HG03060 (cell line): Measurements from ENCODE around the gene RHEX.
"Not testable (repeated sequence)": the region's sequence is repeated elsewhere in the genome, so short reads cannot be mapped to it uniquely, and the experiment has no call there.

ENCODE experiments used
- ATAC-seq: cut with Tn5 transposase; IDR thresholded peaks from one replicate; pipeline ENCODE4 v1.9.1; 2021; ENCODE audit warnings: low read depth, moderate number of reproducible peaks; ENCODE audit not compliant: unreplicated experiment

The RHEX gene, protein sequence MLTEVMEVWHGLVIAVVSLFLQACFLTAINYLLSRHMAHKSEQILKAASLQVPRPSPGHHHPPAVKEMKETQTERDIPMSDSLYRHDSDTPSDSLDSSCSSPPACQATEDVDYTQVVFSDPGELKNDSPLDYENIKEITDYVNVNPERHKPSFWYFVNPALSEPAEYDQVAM

GRCh38 chr1:206052919-206053610 is at the start of gene RHEX:
TSS of gene RHEX (plus strand) at chr1:206053173. CDS start at chr1:206097829, 44,656 bp downstream.
- ATAC-seq: not testable (repeated sequence)

DNA sequence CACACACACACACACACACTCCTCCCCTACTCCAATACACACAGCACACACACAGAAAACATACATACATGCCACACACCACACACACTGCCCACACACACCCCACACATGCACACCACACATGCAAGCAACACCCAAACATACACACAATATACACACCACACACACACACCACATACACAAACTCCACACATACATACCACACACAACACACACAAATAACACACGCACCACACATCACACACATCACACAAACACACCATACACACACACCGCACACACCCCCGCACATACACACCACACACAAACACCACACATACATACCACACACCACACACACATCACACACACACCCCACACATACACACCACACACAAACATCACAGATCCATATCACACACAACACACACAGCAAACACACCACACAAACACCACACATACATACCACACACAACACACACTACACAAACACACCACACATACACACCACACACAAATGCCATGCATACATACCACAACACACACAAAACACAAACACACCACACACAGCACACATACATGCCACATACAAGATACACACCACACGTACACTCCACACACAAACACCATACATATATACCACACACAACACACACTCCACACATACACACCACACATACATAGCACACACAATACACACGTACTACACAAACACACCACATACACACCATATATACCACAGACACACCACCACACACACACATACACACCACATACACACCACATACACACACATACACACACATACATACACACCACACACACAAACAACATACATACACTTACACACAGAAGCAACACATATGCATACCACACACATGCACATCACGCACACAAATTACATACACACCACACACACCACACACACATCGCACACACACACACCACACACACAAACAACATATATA is 48.8 kb upstream of the RHEX start:
- ATAC-seq: no peak

DNA sequence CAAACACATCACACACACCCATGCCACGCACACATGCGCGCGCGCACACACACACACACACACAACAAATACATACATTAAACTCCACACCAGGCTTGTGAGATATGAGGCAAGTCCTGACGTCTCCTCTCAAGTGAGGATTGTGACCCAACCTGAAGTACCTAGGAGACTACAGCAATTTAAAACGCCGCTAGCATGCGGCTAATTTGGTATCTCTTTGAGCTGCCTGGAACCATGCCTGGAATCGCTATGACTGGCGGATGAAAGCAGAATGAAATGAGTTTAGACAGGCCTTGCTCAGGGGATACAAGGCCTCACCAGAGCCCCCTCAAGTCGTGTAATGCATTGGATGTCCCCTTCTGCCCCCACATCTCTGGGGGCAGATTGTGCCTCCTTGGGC is 48.1 kb upstream of the RHEX start:
- ATAC-seq: no peak

DNA sequence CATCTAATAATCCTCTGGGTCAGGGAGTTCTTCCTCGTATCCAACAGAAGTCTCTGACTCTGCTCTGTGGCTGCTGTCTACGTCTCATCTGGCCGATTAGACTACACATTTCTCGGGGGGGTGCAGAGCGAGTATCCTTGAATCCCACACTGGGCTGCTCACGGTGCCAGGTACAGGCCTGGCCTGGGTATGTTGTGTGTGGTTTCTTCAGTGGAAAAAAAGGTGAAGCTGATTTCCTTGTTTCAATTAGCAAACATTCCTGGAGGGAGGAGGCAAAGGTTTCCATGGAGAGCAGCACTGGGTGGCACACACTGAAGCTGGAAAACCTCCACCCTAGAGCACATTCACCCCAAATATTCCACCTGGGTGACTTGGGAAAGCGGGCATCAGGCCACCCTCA is 47.7 kb upstream of the RHEX start:
- ATAC-seq: no peak

DNA sequence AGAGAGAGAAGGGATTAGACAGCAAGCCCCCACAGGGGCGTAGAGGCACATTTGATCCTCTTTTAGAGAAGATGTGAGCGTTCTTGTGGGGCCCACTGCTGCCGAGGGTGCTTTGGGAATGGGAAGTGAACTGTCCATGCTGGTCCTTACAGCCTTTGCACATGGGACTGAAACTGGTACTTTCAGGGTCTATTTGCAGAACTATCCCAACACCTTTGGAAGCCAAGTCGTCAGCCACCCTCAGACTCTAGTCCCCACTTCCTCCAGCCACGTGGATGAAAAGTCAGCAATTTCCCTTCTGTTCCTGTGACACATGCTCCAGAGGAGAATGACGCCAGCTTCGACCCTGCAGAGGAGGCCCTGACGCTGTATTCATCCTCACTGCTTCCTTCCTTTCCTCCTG is 47.2 kb upstream of the RHEX start:
- no peak for ATAC-seq

DNA sequence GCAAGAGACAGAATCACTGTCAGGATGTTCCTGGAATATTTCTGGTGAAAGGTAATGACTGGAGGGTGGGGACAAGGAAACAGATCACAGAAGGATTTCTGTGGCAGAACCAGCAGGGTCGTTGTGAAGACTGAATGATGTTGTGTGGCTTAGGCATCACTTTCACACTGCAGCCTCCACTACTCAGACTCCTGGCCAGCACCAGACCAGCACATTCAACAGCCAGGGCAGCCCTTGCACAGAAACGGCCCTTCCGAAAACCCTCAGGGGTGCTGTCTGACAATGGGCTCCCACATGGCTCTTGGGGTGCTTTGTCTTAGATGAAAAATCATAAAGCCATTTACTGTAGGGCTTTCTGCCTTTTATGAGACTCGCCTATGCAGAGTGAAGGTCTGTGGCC is 46.0 kb upstream of the RHEX start:
- ATAC-seq: no peak

GRCh38 chr1:206010060-206010459 is 42.9 kb upstream of the RHEX start:
- no peak for ATAC-seq

- ATAC-seq: no peak
Measured at GRCh38 chr1:206011057-206011456, 41.9 kb upstream of the RHEX start.

- ATAC-seq: peak; percentile 86
Measured at GRCh38 chr1:206012086-206012859, 40.7 kb upstream of the RHEX start.

DNA sequence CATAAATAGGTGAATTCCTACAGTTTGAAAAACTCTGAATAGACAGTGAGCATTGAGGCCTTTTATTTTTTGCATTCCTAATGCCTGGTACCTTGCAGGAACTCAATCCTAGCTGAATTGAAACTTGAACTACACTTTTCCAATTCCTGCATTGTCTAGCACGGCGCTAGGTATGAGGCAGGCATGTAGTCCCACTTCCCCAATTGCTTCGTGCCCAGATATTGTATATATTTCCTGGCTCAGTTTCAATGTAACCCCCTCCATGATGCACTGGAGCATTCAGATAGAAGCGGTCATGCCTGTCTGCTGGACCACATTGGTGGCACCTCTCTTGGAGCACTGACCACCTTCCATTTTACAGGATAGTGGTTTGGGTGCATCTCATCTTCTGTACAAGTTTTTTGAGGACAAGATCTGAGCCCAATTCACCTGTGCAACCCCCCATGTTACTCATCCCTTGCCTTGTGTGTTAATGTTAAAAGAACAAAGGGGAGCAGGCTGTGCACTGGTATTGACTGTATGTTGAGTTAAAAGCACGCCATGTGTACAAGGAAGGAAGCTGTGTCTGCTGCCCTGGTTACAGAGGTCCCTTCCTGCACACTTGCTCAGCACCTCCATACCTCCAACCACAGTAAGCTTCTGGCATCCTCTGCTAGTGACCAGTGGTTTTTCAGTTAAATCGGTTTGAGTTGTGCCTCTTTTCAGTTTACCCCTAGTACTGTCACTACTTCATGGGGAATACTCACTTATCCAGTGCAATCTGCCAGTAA is 39.8 kb upstream of the RHEX start:
- ATAC-seq: no peak

- no peak for ATAC-seq
Measured at GRCh38 chr1:206014601-206015000, 38.4 kb upstream of the RHEX start.

DNA sequence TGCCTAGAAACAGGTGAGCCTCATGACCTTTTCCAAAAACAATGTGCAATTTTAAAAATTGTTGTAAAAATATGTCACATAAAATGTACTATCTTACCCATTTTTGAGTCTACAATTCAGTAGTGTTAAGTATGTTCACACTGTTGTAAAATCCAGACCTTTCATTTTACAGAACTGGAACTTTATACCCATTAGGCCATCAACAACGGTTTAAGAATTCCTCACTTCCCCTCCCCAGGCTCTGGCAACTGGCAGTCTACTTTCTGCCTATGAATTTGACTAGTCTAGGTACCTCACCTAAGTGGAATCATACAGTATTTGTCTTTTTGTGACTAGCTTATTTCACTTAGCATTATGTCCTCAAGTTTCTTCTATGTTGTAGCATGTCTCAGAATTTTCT is 37.9 kb upstream of the RHEX start:
- no peak for ATAC-seq

DNA sequence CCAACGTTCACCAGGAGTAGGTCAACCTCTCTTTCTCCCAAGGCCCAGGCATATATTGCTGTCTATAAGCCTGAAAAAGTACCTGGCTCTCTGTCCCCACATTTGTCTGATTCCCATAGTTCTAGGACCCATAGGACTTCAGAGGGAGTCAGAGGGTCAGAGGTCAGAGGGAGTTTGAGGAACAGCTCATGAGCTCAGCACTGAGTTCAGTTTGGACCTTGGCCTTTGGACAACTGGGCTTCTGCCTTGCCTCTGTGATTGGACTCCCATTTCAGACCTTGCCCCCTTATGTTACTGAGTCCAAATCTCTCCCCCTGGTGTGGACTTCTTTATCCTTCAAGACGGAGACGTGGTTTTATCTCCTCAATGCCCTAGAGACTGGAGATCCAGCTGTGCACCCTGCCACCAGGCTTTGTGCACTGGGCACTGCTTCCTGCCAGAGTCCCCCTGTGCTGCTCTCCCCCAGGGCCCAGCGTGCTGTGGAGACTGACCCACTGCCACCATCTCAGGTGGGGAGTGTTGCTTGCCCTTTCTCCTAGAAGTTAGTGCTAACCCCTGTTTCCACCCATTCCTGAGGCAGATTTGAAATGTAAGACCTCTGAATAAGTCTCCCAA is 32.5 kb upstream of the RHEX start:
- no peak for ATAC-seq

- ATAC-seq: no peak
Measured at GRCh38 chr1:206021008-206021625, 31.9 kb upstream of the RHEX start.

DNA sequence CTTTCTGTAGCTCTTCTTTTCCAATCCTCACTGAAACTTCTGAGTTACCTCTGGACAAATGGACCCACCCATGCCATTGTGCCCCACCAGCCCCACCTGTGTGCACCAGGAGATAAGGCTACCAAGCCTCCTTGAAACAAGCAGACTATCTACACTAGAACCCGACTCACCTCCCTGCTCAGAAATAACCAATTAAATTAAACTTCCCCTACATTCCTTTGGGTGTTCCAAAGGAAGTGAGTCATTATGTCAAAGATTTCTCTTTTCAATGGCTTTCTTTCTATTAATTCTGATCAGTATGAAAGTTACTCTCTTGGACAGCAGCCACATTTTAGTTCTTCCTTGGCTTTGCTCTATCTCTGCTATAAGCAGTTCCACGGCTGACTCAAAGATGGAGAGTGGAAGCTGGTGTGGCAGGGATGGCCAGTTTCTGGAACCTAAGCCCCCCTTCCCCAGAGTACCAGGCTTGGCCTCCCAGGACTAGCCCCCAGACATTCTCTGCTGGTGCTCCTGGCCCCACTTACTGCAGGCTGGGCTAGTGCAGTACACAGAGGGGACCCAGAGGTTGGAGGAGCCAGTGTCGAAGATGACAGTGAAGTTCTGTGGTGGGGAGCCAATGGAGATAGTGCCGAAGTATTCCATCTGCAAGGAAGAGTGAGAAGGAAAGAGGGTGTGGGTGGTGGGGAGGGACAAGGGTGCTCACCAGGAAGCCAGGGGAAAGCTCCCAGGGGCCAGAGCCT is 31.2 kb upstream of the RHEX start:
- ATAC-seq: no peak

DNA sequence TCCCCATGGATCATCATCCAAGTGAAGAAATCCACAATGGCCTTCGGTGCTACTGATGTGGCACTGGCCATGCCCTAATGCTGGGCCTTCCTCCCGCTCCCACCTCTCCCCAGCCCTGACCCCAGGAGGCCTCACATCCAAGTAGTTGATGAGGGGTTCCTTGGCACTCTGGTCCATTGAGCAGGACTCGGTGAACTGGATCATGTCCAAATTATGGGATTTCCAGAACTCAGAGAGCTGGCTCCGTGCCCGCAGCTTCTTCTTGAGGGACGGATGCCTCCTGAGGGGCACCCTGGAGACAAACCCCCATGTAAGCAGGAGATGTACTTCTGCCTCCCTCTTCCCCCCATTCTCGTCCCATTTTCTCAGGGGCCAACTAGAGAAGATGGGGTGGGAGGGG is 30.2 kb upstream of the RHEX start:
- no peak for ATAC-seq

- ATAC-seq: no peak
Measured at GRCh38 chr1:206023695-206024094, 29.3 kb upstream of the RHEX start, which contains the start of gene CTSE. TSS of gene CTSE (minus strand) at chr1:206023895. CDS start at chr1:206023791, 104 bp downstream.

GRCh38 chr1:206025283-206025820 is 27.6 kb upstream of the RHEX start:
- ATAC-seq: no peak
